GM12878 (cell line): ENCODE measurements around the gene SNRPF. TPM values are rescaled to one million over a fixed set of nuclear protein-coding genes. Genes with fewer than 3 reads are reported as not detected.

Experiments used
- ATAC-seq: fragments of 200-7000 bp; cut with Tn5 transposase; 3 replicates; pipeline ENCODE4 v1.9.1; 2020; ENCODE audit warnings: mild to moderate bottlenecking, moderate library complexity
- BruUV-seq: library from RNA; stranded (reverse); fragments of 400-500 nt; replicated peaks from 2 replicates; lab custom pipeline; 2021; lab: Mats Ljungman, UMichigan
- CTCF ChIA-PET: fragments of 300-600 bp; sonication (Branson Sonifier 250); formaldehyde crosslinking; extraction: SDS; loops from one replicate; lab custom pipeline; 2021; ENCODE audit warnings: inconsistent platforms; lab: Yijun Ruan, JAX
- POLR2A ChIA-PET: fragments of 350-600 bp; formaldehyde crosslinking; extraction: SDS; loops from one replicate; lab custom pipeline; 2021; ENCODE audit warnings: inconsistent platforms; lab: Charles Lee
- RAD21 ChIA-PET: fragments of 300-600 bp; sonication (Branson Sonifier 250); formaldehyde crosslinking; loops from one replicate; lab custom pipeline; 2023; ENCODE audit warnings: antibody characterized with exemption; ENCODE audit not compliant: unreplicated experiment; lab: Charles Lee
- SMC1A ChIA-PET: fragments of 300-600 bp; sonication (Branson Sonifier 250); formaldehyde crosslinking; loops from one replicate; lab custom pipeline; 2023; ENCODE audit not compliant: unreplicated experiment, uncharacterized antibody; lab: Charles Lee
- DNase-seq: peaks from one replicate; pipeline ENCODE4 v3.0.0-alpha.2; 2011; ENCODE audit warnings: low read depth, low spot score
- FAIRE-seq: peaks from 3 replicates; lab custom pipeline; 2011; peaks lifted over from hg19 to GRCh38; lab: Jason Lieb, UNC
- H2AFZ ChIP-seq: 2 replicates; pipeline ENCODE4 v1.6.0; 2011; ENCODE audit warnings: low read depth, low read length, control low read depth; ENCODE audit not compliant: control insufficient read depth
- H3K27ac ChIP-seq: 2 replicates; pipeline ENCODE4 v1.5.1; 2011; ENCODE audit warnings: control low read depth; ENCODE audit not compliant: control insufficient read depth, insufficient read depth
- H3K27me3 ChIP-seq, 2 experiments: replicated peaks in 1 of 2; 2 replicates each; pipeline versions ENCODE4 v1.6.0 to v1.6.1; 2011; ENCODE audit warnings: low read length in 1 of 2; ENCODE audit not compliant: control insufficient read depth in 2 of 2, insufficient read depth in 2 of 2
- H3K36me3 ChIP-seq, 2 experiments: 2 replicates each; pipeline ENCODE4 v1.5.1; 2011; ENCODE audit warnings: low read length in 1 of 2; ENCODE audit not compliant: control insufficient read depth in 2 of 2, insufficient read depth in 2 of 2
- H3K4me1 ChIP-seq: 2 replicates; pipeline ENCODE4 v1.6.1; 2011; ENCODE audit warnings: mild to moderate bottlenecking, low read length, moderate library complexity, mixed read lengths; ENCODE audit not compliant: control insufficient read depth, insufficient read depth
- H3K4me2 ChIP-seq: 2 replicates; pipeline ENCODE4 v1.6.0; 2011; ENCODE audit warnings: control low read depth; ENCODE audit not compliant: control insufficient read depth, insufficient read depth
- H3K4me3 ChIP-seq: fragments of 200-600 bp; sonication (generic); 2 replicates; pipeline ENCODE4 v1.5.1; 2016
- H3K79me2 ChIP-seq: 2 replicates; pipeline ENCODE4 v1.6.0; 2011; ENCODE audit warnings: low read length; ENCODE audit not compliant: control insufficient read depth, insufficient read depth
- H3K9ac ChIP-seq: 2 replicates; pipeline ENCODE4 v1.8.0; 2011; ENCODE audit warnings: low read length, control low read depth, mixed read lengths; ENCODE audit not compliant: control insufficient read depth, insufficient read depth
- H3K9me3 ChIP-seq: replicated peaks from 3 replicates; pipeline ENCODE4 v1.5.1; 2011; ENCODE audit warnings: mild to moderate bottlenecking, low read length; ENCODE audit not compliant: control insufficient read depth, insufficient read depth
- H4K20me1 ChIP-seq: 2 replicates; pipeline ENCODE4 v1.6.0; 2011; ENCODE audit not compliant: control insufficient read depth, insufficient read depth
- RAD21 ChIP-seq: IDR thresholded peaks from 2 replicates; pipeline ENCODE4 v1.6.1; 2011; ENCODE audit warnings: mild to moderate bottlenecking, low read depth, low read length, moderate library complexity; ENCODE audit not compliant: insufficient read depth
- SMC3 ChIP-seq: IDR thresholded peaks from 2 replicates; pipeline ENCODE4 v1.6.1; 2011; ENCODE audit warnings: low read length, improper control_type of control experiment, borderline replicate concordance
- SREBF1 ChIP-seq: IDR thresholded peaks from 2 replicates; pipeline ENCODE4 v1.6.1; 2012; ENCODE audit warnings: mild to moderate bottlenecking, low read length
- ZBED1 ChIP-seq: IDR thresholded peaks from 2 replicates; pipeline ENCODE4 v1.6.1; 2016; ENCODE audit warnings: borderline replicate concordance
- WGBS: methylation state at CpG from one replicate; pipeline ENCODE4 v1.1.6; 2016; ENCODE audit warnings: low lambda C conversion rate; ENCODE audit not compliant: insufficient replicate concordance, insufficient coverage; ENCODE audit errors: missing lambda C conversion rate; 5-methylcytosine and 5-hydroxymethylcytosine counted together
- in situ Hi-C: fragments of 300-500 bp; cut with MboI; formaldehyde crosslinking; loops from 9 replicates; pipeline ENCODE4 v1.14.3; 2018; ENCODE audit warnings: mixed read lengths
- intact Hi-C: fragments of 100-400 bp; cut with micrococcal nuclease; formaldehyde crosslinking; loops from one replicate; pipeline ENCODE4 v1.14.2; 2022; ENCODE audit not compliant: unreplicated experiment
- polyA plus RNA-seq, 11 experiments: library from polyadenylated mRNA; depleted of rRNA in 4 of 11; unstranded in 6 of 11; stranded (reverse) in 5 of 11; fragments of >200 nt; fragmentation: Nextera tagmentation in 4 of 11; fragmentation: Illumina TruSeq in 1 of 11; extraction: Ambion mirVana in 4 of 11; extraction: Trizol in 1 of 11; gene quantifications; 1 replicate in 1 of 11; 2 replicates in 10 of 11; pipeline versions ENCODE4 v1.2.1 to v1.2.3, GENCODE V29; 2011 to 2016; ENCODE audit warnings: inconsistent platforms in 2 of 11, missing spikeins in 2 of 11, low read depth in 1 of 11
- total RNA-seq, 4 experiments: library from RNA; depleted of rRNA in 3 of 4; stranded (reverse); fragments of >200 nt in 3 of 4; fragmentation: Illumina TruSeq in 1 of 4; extraction: Trizol in 1 of 4; gene quantifications; 2 replicates each; pipeline versions ENCODE4 v1.2.1 to v1.2.3, GENCODE V29; 2013 to 2021
- TF ChIP-seq, protein P1 (sequence below), 3 experiments: IDR thresholded peaks in 2 of 3; conservative IDR thresholded peaks in 1 of 3; 2 replicates each; pipeline ENCODE4 v1.5.1; 2011; ENCODE audit warnings: low read depth in 3 of 3, low read length in 3 of 3, mild to moderate bottlenecking in 3 of 3, control low read depth in 2 of 3, moderate library complexity in 2 of 3, inconsistent platforms in 1 of 3, mixed read lengths in 1 of 3; ENCODE audit not compliant: control insufficient read depth in 2 of 3, insufficient read depth in 1 of 3; ENCODE audit errors: extremely low read depth in 1 of 3

SNRPF gene
- total and polyA plus RNA-seq, 10 of the 15 experiments (the other 5 are each of a cell fraction or from before 2014, with no cell fraction given), result 36.5 to 204 (median 77.9) TPM

DNA sequence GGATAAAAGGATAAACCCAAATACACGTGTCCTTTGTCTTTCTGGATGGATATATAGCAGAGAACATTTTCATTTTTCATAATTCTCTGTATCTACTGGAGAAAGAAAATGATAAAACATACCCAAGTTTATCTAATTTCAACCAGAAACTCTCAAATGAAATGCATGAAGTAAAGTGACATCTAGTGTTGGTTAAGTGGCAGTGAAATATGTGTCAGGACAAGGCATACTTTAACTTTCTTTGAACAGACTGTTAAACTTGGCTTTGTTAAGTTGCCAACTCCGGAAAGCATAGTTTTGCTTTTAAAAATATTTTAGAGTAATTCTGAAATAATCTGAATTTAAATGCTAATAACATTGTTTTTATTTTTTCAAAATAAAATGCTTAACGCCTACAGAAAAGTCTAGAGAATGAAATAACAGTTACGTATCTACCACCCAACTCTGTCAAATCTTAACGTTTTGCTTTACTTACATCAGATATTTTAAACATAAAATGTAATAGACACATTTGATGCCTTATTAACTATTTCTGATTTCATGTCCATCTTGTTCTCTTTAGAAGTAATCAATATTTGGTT, 43.0 kb upstream of the SNRPF start:
- ATAC-seq (peak; percentile 56), FAIRE-seq (peak; percentile 97), DNase-seq (no peak)
- no peak overlapping the region for H2AFZ ChIP-seq
- ChIA-PET RAD21 (interaction anchor here (0.7 to 1.5 kb wide), 2 partner anchors 193 to 281 kb away, joined by 3 read pairs; no protein-coding TSS in a partner anchor), SMC1A (no interaction called here), POLR2A (no interaction called here), CTCF (interaction anchor here (0.7 to 1.4 kb wide), 6 partner anchors 183 to 281 kb away, joined by 3 to 7 read pairs (median 4); no protein-coding TSS in a partner anchor)
- H3K79me2 ChIP-seq, result no peaks in the 10 kb centered on the region
- H3K27ac ChIP-seq, result no peak overlapping the region
- no peak overlapping the region for H3K4me3 ChIP-seq
- no peaks in the 10 kb centered on the region for H3K9me3 ChIP-seq
- H3K4me2 ChIP-seq, result no peak overlapping the region
- TF ChIP-seq SREBF1, result no peak
- TF ChIP-seq SMC3, result peak; percentile 75
- TF ChIP-seq ZBED1, result no peak
- TF ChIP-seq RAD21, result peak; percentile 83
- TF ChIP-seq, protein P1, sequence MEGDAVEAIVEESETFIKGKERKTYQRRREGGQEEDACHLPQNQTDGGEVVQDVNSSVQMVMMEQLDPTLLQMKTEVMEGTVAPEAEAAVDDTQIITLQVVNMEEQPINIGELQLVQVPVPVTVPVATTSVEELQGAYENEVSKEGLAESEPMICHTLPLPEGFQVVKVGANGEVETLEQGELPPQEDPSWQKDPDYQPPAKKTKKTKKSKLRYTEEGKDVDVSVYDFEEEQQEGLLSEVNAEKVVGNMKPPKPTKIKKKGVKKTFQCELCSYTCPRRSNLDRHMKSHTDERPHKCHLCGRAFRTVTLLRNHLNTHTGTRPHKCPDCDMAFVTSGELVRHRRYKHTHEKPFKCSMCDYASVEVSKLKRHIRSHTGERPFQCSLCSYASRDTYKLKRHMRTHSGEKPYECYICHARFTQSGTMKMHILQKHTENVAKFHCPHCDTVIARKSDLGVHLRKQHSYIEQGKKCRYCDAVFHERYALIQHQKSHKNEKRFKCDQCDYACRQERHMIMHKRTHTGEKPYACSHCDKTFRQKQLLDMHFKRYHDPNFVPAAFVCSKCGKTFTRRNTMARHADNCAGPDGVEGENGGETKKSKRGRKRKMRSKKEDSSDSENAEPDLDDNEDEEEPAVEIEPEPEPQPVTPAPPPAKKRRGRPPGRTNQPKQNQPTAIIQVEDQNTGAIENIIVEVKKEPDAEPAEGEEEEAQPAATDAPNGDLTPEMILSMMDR (IDR thresholded peaks at IDR 0.05 in 2 of 3, conservative IDR thresholded peaks at IDR 0.05 in 1 of 3; ENCODE audit: control insufficient read depth in 2 of 3, extremely low read depth in 1 of 3, insufficient read depth in 1 of 3, low read depth in 3 of 3, low read length in 3 of 3), result peak; percentile 44 to 63 (median 59); a peak in 5 of 6 replicates
- BruUV-seq, result no TSS peak
- 29% methylated on average over 5 of the region's 5 CpGs for WGBS
- H3K36me3 ChIP-seq, result no peaks in the 10 kb centered on the region
- H3K27me3 ChIP-seq, result peaks cover 0 to 2% of the 10 kb centered on the region in 2 experiments; a peak in 3 of 4 replicates
- no peak overlapping the region for H3K9ac ChIP-seq
- intact Hi-C loops, result loop anchor here (1.0 to 5.0 kb wide), 2 partner anchors 192 to 283 kb away; no protein-coding TSS in a partner anchor
- no peaks in the 10 kb centered on the region for H4K20me1 ChIP-seq
- in situ Hi-C loops, result loop anchor here (10.0 kb wide), 1 partner anchor 191 kb away; no protein-coding TSS in a partner anchor
- H3K4me1 ChIP-seq, result no peaks in the 10 kb centered on the region
